COR-L47 (cell line): ENCODE measurements around the gene TJP3.

Experiments used
- DNase-seq: peaks from one replicate; lab custom pipeline; 2025; lab: John Stamatoyannopoulos, UW

The TJP3 gene

DNA sequence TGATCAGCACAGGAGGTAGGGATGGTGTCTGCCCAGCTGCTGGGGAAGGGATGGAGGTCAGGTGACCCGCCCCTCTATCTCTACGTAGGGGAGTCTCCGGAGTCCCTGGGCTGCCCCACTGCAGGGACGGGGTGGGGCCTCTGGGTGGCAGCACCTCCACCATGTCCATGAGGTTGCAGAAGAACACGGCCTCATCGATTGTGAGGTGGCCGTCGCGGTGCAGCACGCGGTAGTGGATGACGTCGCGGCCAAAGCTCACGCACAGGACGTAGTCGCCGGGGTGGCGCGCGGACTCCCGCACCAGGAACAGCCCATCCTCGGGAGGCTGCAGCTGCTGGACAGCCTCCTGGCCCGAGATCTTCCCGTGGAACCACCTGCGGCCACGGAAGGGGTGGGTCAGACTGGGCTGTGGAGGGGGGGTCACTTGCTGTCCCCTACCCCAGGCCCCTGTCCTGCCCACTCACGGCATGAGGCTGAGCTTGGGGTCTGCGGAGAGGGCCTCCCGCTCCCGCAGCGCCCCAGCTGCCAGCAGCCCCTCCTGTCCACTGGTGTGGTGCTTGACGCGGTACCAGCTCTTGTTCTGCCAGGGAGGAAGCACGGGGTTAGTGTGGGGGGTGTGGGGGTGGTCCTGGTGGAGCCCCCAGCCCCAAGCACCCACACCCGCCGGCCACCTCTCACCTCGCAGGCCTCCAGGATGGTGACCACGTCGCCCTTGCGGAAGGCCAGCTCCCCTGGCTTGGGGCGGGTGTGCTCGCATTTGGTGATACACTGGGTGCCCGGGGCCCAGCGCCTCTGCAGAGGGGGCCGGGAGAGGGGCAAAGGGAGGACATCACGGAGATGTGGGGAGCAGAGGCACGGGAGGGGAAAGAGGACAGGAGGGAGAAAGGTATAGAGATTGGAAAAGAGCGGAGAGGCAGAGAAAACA is 75.7 kb downstream of the TJP3 start:
- no peak for DNase-seq

DNA sequence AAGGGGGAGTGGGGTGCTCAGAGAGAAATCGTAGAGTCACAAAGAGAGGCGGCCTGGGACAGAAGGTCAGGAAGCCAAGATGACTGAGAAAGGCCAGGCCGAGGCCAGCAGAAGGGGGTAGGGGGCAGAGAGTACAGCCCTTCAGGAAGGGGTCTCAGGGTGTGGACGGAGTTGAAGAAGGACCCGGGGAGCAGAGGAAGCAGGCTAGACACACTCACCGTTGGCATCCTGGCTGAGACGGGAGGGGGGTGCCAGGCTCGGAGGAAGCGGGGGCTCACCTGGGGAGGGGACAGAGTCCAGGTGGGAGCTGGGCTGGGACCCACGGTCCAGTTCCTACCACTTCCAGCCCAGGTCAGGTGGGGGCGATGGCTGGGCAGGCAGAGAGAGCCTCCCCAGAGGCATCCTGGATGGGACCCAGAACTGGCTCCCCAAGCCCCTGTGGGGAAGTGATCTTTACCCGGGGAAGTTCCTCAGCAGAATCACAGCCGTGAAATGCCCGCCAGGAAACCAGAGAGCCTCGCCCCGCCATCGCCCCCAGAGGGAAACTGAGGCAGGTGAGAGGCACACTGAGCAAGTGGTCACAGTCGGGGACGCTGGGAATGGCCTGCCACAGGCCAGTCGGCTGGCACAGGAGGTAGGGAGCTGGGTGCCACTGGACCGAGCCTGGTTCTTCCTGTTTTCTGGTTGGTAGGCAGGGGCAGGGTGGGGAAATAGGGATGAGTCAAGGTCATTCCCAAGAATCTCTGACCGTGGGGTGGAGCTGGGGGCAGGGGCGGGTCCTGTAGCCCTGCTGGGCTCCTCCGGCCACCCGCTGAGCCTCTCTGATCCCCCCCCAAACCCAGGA is 76.6 kb downstream of the TJP3 start:
- DNase-seq = no peak

DNA sequence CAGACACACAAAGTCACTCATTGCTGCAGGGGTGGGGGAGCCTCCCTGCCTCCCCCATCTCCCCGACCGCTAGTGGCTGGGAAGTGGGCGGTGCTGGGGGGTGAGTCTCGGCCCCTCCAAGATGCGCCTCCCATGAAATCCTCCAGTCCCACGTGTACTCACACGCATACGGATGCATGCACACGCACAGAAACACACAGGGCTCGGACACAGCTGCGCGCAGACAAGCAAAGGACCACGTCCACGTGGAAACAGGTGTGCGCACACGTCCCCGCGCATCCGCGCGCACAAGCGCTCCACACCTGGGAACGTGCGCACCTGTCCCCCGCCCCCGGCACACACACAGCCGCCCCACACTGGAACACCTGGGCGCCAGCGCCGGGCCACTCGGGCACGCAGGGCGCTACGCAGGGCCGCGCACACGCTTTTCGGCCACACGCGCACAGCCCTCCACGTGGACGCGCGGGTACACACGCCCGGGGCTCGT is 77.3 kb downstream of the TJP3 start:
- DNase-seq = no peak

DNA sequence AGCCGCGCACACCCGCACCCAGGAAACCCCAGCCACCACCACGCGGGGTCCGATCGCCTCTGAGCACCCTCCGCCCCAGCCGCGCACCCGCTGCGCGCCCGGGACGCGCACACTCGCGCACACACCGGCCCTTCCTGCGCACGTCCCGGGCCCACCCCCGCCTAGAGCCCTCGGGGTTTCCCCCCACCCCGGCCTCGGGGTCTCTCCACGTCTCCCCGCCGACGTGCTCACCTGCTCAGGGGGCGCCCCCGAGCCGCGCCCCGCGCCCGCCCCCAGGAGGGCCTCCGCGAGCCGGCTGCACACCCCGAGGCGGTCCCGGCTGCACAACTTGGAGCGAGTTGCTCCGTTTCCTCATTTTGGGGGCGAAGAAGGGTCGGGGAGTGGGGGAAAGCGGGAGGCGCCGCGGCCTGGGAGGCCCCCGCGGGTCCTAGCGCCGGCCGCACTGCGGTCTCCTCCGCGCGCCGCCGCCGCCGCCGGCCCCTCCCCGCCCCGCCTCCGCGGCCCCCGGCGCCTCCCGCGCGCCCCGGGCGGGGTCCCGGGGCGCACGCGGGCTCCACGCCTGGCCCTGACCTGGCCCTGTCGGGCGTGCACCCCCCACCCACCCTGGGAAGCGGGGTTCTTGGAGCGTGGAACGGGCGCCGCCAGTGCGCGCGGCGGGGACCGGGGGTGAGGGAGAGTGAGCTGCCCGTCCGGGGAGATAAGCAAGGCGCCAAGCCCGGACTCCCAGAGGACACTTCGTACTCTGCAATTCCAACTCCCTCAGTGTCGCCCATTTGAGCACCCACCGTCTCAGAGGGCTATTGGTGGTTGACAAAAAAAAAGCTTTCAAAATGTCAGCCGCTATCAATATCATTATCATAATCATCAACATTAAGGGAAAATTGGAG is 78.0 kb downstream of the TJP3 start, which contains the start of gene MATK:
TSS of gene MATK (minus strand) at position 444 of the 887 bp plus-strand sequence. CDS start 1,246 bp downstream, outside the sequence.
- no peak for DNase-seq

DNA sequence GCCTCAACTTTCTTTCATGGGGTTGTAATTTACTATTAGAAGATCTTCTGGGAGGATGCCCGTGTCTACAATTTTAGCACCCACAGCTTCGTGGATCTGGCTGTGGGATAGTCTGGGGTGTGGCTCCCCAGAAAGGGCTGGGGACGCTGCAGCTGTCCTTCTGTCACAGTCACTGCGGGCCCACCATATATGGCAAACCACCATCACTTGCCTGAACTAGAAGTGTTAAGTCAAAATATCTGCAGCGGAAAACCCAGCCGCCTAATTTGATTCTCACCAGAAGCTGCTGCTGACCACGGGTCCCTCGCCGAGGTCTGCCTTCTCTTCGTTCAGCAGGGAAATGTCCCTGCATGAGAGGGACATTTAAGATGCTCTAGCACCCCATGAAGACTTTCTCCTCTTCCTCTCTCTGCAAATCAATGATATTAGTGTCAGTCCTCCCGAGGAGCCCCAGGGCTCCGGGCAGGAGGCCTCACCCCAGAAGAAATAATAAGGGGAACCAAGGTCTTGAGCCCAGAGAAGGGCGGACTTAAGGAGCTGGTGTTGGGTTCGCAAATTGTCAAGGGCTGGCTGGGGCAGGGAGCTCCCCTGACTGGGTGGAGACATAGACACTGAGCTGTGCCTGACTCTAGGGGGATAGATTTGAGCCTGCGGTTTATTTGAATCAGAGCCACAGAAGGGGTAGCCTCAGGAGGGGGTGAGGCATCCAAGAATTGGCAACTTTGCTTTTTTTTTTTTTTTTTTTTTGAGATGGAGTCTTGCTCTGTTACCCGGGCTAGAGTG is 81.0 kb downstream of the TJP3 start:
- no peak for DNase-seq

DNA sequence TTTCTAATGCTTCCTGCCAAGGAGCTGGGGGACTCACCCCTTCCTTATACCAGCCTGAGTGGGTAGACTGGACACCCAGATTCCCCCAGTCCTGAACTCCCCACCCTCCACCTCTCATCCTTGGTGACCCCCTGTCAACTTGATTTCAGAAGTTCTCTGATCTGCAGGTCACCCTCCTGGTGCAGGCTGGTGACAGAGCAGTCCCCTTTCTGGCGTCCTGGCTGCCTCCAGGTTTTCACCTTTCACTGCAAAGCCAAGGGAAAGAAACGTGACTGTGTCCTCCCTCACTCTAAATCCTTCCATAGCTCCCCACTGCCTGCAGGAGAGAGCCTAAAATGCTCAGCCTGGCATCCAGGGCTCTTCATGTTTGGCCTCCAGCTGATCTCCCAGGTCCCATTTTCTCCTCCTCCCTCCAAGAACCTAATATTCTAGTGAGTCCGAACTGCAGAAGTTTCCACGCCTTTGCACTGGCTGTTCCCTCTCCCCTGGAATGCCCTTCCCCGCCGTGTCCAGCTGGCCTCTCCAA is 82.1 kb downstream of the TJP3 start:
- DNase-seq = no peak

DNA sequence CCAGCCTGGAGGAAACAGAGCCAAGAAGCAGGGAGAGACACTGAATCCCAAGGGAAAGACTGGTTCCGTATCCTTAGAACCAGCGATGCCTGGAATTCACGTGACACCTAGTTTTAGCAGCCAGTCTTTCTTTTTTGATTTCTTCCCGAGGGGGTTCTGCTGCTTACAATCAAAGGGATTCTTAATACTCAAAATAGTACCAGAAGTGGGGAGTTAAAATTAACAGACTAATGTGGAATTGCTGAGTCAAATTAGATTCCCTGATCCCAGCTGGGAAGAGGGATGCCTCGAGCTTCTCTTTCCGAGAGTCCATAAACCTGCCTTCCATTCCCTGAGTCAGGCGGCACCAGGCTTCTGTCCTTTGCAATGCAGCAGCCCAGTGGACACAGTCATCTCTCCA is 82.8 kb downstream of the TJP3 start:
- no peak for DNase-seq

DNA sequence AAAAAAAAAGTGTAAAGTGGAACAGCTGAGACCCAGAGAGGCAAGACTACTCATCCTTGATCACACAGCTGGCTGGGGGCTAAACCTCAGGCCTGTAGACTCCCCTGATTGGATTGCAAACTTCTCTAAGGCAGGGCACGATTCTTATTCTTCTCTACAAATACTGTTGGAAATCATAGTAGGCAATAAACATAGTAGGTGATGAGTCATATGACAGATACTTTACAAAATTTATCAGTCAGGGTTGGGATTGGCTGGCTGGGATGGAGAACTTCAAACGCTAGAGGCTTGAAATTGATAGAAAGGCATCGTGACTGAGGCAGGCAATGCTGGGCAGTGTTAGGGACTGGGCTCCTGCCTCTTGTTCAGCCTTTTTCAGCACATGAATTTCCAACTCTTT is 83.9 kb downstream of the TJP3 start:
- no peak for DNase-seq

DNA sequence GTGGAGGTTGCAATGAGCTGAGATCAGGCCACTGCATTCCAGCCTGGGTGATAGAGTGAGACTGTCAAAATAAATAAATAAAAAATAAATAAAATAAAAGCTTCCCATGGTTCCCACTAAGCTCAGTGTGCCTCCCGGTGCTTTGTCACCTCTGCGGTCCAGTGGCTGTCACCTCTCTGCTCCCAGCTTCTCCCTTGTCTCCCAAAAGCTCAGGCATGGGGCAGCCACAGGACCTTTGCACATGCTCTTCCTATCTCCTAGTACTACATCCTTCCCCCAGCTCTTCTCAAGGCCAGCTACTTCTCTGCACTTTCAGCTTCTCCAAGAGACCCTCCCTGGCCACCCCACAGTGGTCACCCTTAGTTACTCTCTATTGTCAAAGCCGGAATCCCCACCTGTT is 85.6 kb downstream of the TJP3 start:
- no peak for DNase-seq

DNA sequence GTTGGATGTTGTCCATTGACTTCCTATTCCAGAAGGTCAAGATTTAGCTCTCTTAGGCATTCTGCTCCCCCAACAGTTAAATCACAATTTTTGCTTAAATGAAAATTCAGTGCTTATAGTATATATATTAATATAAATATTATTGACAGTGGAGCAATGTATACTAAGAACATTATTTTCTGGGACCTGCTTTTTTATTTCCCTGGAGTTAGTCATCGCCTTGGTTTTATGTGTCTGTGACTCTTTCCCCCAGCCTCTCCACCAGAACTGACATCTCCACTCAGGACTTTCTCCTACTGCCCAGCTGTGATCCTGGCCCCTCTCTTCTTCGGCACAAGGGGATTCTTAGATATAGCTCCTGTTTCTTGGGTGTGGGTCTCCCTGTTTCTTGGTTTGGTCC is 88.2 kb downstream of the TJP3 start:
- no peak for DNase-seq

DNA sequence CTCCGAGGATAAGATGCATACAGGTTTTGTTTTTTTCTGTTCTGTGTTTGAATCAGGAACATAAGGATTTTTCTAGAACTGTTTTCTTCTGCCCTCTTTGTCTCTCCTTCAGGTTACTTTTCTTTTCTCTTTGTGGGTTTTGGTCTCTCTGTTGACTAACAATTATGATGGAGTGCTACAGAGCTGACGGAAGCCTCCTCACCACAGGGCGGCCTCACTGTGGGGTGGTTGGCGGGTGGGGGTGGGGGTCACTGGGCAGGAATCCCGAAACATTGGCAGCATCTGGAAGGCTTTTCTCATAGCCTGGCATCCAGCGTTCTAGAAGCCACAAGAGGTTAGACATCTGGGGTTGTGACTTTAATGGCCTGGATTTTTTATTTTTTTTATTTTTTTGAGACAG is 90.0 kb downstream of the TJP3 start:
- DNase-seq = no peak
